K562 (cell line): Measurements from ENCODE around the gene VPREB3. TPM values are rescaled to one million over a fixed set of nuclear protein-coding genes. Genes with fewer than 3 reads are reported as not detected.
A peak's percentile ranks its signal among the peaks of the same experiment; 100 is the strongest.

ENCODE experiments used
- CREM ChIP-seq: IDR thresholded peaks from 2 replicates; pipeline ENCODE4 v1.6.1; 2014; ENCODE audit warnings: antibody characterized with exemption, low read depth
- ESRRA ChIP-seq: fragments of 450-650 bp; IDR thresholded peaks from 2 replicates; pipeline ENCODE4 v1.6.1; 2014; ENCODE audit warnings: low read depth, mild to moderate bottlenecking, moderate library complexity, borderline replicate concordance
- GABPB2 ChIP-seq: fragments of 250-450 bp; sonication (Bioruptor Pico); conservative IDR thresholded peaks from 2 replicates; pipeline ENCODE4 v1.5.1; 2021; ENCODE audit warnings: mild to moderate bottlenecking
- NFE2L1 ChIP-seq: fragments of 450-650 bp; IDR thresholded peaks from 2 replicates; pipeline ENCODE4 v1.6.1; 2016; ENCODE audit warnings: missing genetic modification characterization, low read depth, mild to moderate bottlenecking, missing compliant biosample characterization, moderate library complexity, borderline replicate concordance
- RCOR1 ChIP-seq, 2 experiments: IDR thresholded peaks; 2 replicates each; pipeline ENCODE4 v1.6.1; 2012; ENCODE audit warnings: low read depth in 2 of 2, low read length in 2 of 2, borderline replicate concordance in 1 of 2, improper control_type of control experiment in 1 of 2
- SIX5 ChIP-seq, 2 experiments: IDR thresholded peaks; 2 replicates each; pipeline ENCODE4 v1.6.1; 2011; ENCODE audit warnings: low read length in 2 of 2, borderline replicate concordance in 1 of 2, low read depth in 1 of 2, mild to moderate bottlenecking in 1 of 2, moderate library complexity in 1 of 2; ENCODE audit not compliant: insufficient read depth in 1 of 2
- TAF15 ChIP-seq: fragments of 200-400 bp; formaldehyde crosslinking; IDR thresholded peaks from 2 replicates; pipeline ENCODE4 v1.6.1; 2017; ENCODE audit warnings: mild to moderate bottlenecking, low read depth, low read length, moderate library complexity
- TCF7L2 ChIP-seq: fragments of 150-350 bp; IDR thresholded peaks from 2 replicates; pipeline ENCODE4 v1.6.1; 2016; ENCODE audit warnings: low read depth, mild to moderate bottlenecking, low read length, moderate library complexity
- TEAD1 ChIP-seq, 2 experiments: fragments of 450-650 bp in 1 of 2; sonication (generic) in 1 of 2; formaldehyde crosslinking; IDR thresholded peaks; 2 replicates each; pipeline versions ENCODE4 v1.4.0 to v1.8.0; 2020 to 2022; ENCODE audit warnings: mild to moderate bottlenecking in 2 of 2, missing genetic modification reagents in 1 of 2
- YBX1 ChIP-seq: fragments of 450-650 bp; IDR thresholded peaks from 2 replicates; pipeline ENCODE4 v1.7.1; 2016; ENCODE audit warnings: mild to moderate bottlenecking
- ZNF124 ChIP-seq: sonication (generic); formaldehyde crosslinking; IDR thresholded peaks from 2 replicates; pipeline ENCODE4 v1.8.1; 2022; ENCODE audit warnings: missing genetic modification reagents
- ZNF551 ChIP-seq: fragments of 250-450 bp; sonication (Bioruptor Pico); IDR thresholded peaks from 2 replicates; pipeline ENCODE4 v1.5.0; 2021; ENCODE audit warnings: mild to moderate bottlenecking, moderate library complexity
- ZNF699 ChIP-seq: fragments of 250-450 bp; sonication (Bioruptor Pico); IDR thresholded peaks from 2 replicates; pipeline ENCODE4 v1.8.0; 2021; ENCODE audit warnings: mild to moderate bottlenecking, moderate library complexity; ENCODE audit not compliant: insufficient replicate concordance
- polyA plus RNA-seq, 8 experiments: library from polyadenylated mRNA; depleted of rRNA in 4 of 8; stranded (reverse) in 5 of 8; unstranded in 3 of 8; fragments of >200 nt; fragmentation: Nextera tagmentation in 2 of 8; fragmentation: Illumina TruSeq in 1 of 8; extraction: Ambion mirVana in 2 of 8; extraction: Trizol in 1 of 8; gene quantifications; 2 replicates each; pipeline versions ENCODE4 v1.2.1 to v1.2.3, GENCODE V29; 2011 to 2014; ENCODE audit warnings: inconsistent platforms in 1 of 8, missing spikeins in 1 of 8
- total RNA-seq, 7 experiments: library from RNA; depleted of rRNA in 6 of 7; stranded (reverse); fragments of >200 nt in 6 of 7; fragmentation: Illumina TruSeq in 2 of 7; extraction: Trizol in 2 of 7; gene quantifications; 2 replicates each; pipeline versions ENCODE4 v1.2.1 to v1.2.3, GENCODE V29; 2011 to 2021; ENCODE audit warnings: low replicate concordance in 1 of 7
- TF ChIP-seq, protein P1 (sequence below): fragments of 450-650 bp; IDR thresholded peaks from 2 replicates; pipeline ENCODE4 v1.7.0; 2016; ENCODE audit warnings: borderline replicate concordance
- TF ChIP-seq, protein P2 (sequence below), 2 experiments: fragments of 450-650 bp in 1 of 2; sonication (generic) in 1 of 2; formaldehyde crosslinking in 1 of 2; IDR thresholded peaks in 1 of 2; conservative IDR thresholded peaks in 1 of 2; 2 replicates each; pipeline versions ENCODE4 v1.6.1 to v1.8.1; 2016 to 2023; ENCODE audit warnings: mild to moderate bottlenecking in 2 of 2, moderate library complexity in 2 of 2, inconsistent platforms in 1 of 2, missing genetic modification reagents in 1 of 2
- TF ChIP-seq, protein P3 (sequence below): fragments of 450-650 bp; IDR thresholded peaks from 2 replicates; pipeline ENCODE4 v1.6.1; 2017; ENCODE audit warnings: mild to moderate bottlenecking, moderate library complexity
- TF ChIP-seq, protein P4 (sequence below): sonication (generic); formaldehyde crosslinking; IDR thresholded peaks from 2 replicates; pipeline ENCODE4 v1.8.0; 2023; ENCODE audit warnings: mild to moderate bottlenecking, missing genetic modification reagents

VPREB3 gene
- total and polyA plus RNA-seq, 9 of the 15 experiments (the other 6 are each of a cell fraction or from before 2014, with no cell fraction given), result 0.14 to 0.71 (median 0.20) TPM; not detected in 6

DNA sequence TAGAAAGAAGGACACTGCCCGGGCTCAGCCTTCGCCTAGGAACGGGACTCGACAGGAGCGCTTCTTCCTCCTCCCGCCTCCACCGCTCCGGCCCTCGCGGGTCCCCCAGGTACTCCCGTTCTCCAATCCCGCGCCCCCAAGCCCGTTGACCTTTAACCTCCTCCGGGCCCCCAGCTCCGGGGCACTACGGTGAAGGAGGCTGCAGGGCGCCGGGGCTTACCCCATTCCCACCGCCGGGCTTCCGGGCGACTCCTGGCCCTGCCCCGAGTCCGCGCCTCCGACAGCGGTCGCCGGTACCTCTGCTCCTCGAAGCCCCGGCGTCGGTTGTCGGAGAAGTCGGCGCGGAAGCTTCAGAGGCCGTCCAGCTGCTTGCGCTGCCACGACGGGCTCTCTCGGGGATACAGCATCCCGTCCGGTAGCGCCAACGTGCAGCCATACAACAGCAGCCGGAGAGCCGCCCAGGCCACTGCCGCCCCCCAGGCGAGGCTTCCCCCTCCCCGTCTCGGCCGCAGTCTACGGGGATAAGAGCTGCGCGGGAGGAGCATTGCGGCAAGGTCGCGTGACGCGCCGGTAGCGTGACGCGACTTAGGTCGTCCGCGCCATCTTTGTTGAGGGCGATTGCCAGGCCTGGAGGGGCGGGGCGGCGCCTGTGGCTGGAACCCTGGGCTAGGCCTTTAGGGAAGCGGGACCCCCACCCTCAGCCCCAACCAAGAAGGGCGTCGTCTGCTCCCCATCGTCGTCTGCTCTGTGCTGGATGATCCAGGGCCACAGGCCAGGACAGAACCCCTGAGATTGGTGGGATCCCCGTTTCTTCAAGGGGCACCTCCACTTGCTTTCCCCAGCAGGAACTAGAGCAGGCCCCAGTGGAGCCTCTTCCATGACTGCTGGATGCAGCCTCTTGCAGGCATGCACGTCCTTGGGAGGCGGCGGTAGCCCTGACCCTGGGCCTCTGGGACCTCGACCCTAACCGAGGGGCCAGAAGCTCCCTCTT is 37.1 kb downstream of the VPREB3 start (continued):
- TF ChIP-seq RCOR1 (IDR thresholded peaks at IDR 0.05; ENCODE audit: borderline replicate concordance in 1 of 2, low read depth in 2 of 2, low read length in 2 of 2), result 0 out of 4 replicates have a peak, but pooled peaks of 1 of the 2 experiments have one; percentile 43
- TF ChIP-seq GABPB2, result no peak
- TF ChIP-seq TAF15, result no peak
- peak; percentile 99 for TF ChIP-seq CREM
- TF ChIP-seq, protein P1, sequence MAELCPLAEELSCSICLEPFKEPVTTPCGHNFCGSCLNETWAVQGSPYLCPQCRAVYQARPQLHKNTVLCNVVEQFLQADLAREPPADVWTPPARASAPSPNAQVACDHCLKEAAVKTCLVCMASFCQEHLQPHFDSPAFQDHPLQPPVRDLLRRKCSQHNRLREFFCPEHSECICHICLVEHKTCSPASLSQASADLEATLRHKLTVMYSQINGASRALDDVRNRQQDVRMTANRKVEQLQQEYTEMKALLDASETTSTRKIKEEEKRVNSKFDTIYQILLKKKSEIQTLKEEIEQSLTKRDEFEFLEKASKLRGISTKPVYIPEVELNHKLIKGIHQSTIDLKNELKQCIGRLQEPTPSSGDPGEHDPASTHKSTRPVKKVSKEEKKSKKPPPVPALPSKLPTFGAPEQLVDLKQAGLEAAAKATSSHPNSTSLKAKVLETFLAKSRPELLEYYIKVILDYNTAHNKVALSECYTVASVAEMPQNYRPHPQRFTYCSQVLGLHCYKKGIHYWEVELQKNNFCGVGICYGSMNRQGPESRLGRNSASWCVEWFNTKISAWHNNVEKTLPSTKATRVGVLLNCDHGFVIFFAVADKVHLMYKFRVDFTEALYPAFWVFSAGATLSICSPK, result no peak
- TF ChIP-seq, protein P2, sequence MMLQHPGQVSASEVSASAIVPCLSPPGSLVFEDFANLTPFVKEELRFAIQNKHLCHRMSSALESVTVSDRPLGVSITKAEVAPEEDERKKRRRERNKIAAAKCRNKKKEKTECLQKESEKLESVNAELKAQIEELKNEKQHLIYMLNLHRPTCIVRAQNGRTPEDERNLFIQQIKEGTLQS (IDR thresholded peaks at IDR 0.05), result no peak
- TF ChIP-seq, protein P2 (CRISPR knock-in tag; conservative IDR thresholded peaks at IDR 0.05), result no peak
- TF ChIP-seq ZNF124 (CRISPR knock-in tag), result no peak
- no peak for TF ChIP-seq ZNF551 (CRISPR knock-in tag)
- TF ChIP-seq NFE2L1 (tag), result no peak
- TF ChIP-seq, protein P3, sequence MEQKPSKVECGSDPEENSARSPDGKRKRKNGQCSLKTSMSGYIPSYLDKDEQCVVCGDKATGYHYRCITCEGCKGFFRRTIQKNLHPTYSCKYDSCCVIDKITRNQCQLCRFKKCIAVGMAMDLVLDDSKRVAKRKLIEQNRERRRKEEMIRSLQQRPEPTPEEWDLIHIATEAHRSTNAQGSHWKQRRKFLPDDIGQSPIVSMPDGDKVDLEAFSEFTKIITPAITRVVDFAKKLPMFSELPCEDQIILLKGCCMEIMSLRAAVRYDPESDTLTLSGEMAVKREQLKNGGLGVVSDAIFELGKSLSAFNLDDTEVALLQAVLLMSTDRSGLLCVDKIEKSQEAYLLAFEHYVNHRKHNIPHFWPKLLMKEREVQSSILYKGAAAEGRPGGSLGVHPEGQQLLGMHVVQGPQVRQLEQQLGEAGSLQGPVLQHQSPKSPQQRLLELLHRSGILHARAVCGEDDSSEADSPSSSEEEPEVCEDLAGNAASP, result no peak
- no peak for TF ChIP-seq TCF7L2
- TF ChIP-seq ESRRA, result peak; percentile 91
- no peak for TF ChIP-seq YBX1
- peak in 1 of 2 experiments; percentile 66; a peak in 1 of 4 replicates for TF ChIP-seq TEAD1 (CRISPR knock-in tag; IDR thresholded peaks at IDR 0.05)
- TF ChIP-seq, protein P4, sequence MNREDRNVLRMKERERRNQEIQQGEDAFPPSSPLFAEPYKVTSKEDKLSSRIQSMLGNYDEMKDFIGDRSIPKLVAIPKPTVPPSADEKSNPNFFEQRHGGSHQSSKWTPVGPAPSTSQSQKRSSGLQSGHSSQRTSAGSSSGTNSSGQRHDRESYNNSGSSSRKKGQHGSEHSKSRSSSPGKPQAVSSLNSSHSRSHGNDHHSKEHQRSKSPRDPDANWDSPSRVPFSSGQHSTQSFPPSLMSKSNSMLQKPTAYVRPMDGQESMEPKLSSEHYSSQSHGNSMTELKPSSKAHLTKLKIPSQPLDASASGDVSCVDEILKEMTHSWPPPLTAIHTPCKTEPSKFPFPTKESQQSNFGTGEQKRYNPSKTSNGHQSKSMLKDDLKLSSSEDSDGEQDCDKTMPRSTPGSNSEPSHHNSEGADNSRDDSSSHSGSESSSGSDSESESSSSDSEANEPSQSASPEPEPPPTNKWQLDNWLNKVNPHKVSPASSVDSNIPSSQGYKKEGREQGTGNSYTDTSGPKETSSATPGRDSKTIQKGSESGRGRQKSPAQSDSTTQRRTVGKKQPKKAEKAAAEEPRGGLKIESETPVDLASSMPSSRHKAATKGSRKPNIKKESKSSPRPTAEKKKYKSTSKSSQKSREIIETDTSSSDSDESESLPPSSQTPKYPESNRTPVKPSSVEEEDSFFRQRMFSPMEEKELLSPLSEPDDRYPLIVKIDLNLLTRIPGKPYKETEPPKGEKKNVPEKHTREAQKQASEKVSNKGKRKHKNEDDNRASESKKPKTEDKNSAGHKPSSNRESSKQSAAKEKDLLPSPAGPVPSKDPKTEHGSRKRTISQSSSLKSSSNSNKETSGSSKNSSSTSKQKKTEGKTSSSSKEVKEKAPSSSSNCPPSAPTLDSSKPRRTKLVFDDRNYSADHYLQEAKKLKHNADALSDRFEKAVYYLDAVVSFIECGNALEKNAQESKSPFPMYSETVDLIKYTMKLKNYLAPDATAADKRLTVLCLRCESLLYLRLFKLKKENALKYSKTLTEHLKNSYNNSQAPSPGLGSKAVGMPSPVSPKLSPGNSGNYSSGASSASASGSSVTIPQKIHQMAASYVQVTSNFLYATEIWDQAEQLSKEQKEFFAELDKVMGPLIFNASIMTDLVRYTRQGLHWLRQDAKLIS (CRISPR knock-in tag), result no peak
- TF ChIP-seq ZNF699 (CRISPR knock-in tag), result no peak
- peak; percentile 59 to 75 for TF ChIP-seq SIX5 (IDR thresholded peaks at IDR 0.05; ENCODE audit: borderline replicate concordance in 1 of 2, insufficient read depth in 1 of 2, low read depth in 1 of 2, low read length in 2 of 2)
